ENCODE data around the gene CCDC12. TPM values are rescaled to one million over a fixed set of nuclear protein-coding genes. Genes with fewer than 3 reads are reported as not detected.

Gene CCDC12
- total RNA-seq, 1 experiment from 2014 or later = 46.5 TPM

DNA sequence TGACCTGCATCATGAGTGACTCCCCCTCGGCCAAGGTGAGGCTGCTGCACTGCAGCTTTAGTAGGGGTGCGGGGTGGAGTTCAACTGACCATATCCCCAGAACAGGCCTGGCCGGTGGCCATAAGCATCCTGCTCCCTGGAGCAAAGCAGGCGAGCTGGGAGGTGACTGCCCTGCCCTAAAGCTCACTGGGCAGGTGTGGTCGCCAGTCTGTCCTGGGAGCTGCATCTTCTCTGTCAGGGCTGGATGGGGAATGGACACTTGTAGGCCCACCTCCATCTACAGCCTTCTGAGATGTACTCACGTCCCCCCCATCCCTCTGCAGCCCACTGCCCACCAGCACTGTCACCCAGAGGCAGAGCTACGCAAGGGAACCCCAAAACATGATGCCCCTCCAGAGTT lies 17.4 kb upstream of the CCDC12 start:
- no peak for ATAC-seq
- TF ChIP-seq ATF3 (IDR thresholded peaks at IDR 0.05) (no peak), SP1 (IDR thresholded peaks at IDR 0.05; ENCODE audit: low read depth) (no peak), REST (IDR thresholded peaks at IDR 0.05; ENCODE audit: low read depth) (no peak), SIN3A (IDR thresholded peaks at IDR 0.05; ENCODE audit: low read depth) (no peak), ZFX (IDR thresholded peaks at IDR 0.05) (no peak), FOSL1 (IDR thresholded peaks at IDR 0.05; ENCODE audit: low read depth) (no peak), EGR1 (IDR thresholded peaks at IDR 0.05; ENCODE audit: low read depth) (no peak), SRF (IDR thresholded peaks at IDR 0.05; ENCODE audit: low read depth) (no peak), JUND (IDR thresholded peaks at IDR 0.05) (no peak), EZH2 (IDR thresholded peaks at IDR 0.05) (no peak), MAX (IDR thresholded peaks at IDR 0.05) (no peak), ZNF274 (IDR thresholded peaks at IDR 0.05; ENCODE audit: low read depth, low read length) (no peak), POLR2A (IDR thresholded peaks at IDR 0.05; ENCODE audit: borderline replicate concordance, extremely low read depth, insufficient read depth, insufficient read length) (no peak)
- TF ChIP-seq, protein P1, sequence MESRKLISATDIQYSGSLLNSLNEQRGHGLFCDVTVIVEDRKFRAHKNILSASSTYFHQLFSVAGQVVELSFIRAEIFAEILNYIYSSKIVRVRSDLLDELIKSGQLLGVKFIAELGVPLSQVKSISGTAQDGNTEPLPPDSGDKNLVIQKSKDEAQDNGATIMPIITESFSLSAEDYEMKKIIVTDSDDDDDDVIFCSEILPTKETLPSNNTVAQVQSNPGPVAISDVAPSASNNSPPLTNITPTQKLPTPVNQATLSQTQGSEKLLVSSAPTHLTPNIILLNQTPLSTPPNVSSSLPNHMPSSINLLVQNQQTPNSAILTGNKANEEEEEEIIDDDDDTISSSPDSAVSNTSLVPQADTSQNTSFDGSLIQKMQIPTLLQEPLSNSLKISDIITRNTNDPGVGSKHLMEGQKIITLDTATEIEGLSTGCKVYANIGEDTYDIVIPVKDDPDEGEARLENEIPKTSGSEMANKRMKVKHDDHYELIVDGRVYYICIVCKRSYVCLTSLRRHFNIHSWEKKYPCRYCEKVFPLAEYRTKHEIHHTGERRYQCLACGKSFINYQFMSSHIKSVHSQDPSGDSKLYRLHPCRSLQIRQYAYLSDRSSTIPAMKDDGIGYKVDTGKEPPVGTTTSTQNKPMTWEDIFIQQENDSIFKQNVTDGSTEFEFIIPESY (IDR thresholded peaks at IDR 0.05; ENCODE audit: extremely low read depth, insufficient replicate concordance, low read length) = no peak
- Histone ChIP-seq H3K36me3 (ENCODE audit: control insufficient read depth in 1 of 2, insufficient read depth in 2 of 2, low read length in 2 of 2) (peaks cover 0 to 10% of the 10 kb centered on the region in 2 experiments; a peak in 2 of 4 replicates), H4K20me1 (ENCODE audit: insufficient read depth) (no peaks in the 10 kb centered on the region), H2AFZ (ENCODE audit: low read depth, low read length, poor library complexity, severe bottlenecking) (no peak overlapping the region), H3K4me1 (ENCODE audit: control insufficient read depth in 1 of 2, insufficient read depth in 2 of 2, low read length in 2 of 2) (peaks cover 0 to 6% of the 10 kb centered on the region in 2 experiments; a peak in 1 of 4 replicates), H3K9me3 (ENCODE audit: control insufficient read depth in 1 of 2, insufficient read depth in 1 of 2, low read depth in 1 of 2, low read length in 2 of 2) (no peaks in the 10 kb centered on the region), H3K79me2 (ENCODE audit: insufficient read depth, low read length) (no peaks in the 10 kb centered on the region), H3K27me3 (ENCODE audit: insufficient read depth, low read length) (no peaks in the 10 kb centered on the region), H3K9me2 (ENCODE audit: insufficient read depth) (no peaks in the 10 kb centered on the region), H3K4me3 (replicated peaks in 1 of 2; ENCODE audit: low read depth in 1 of 2, low read length in 2 of 2) (no peak overlapping the region), H3K27ac (ENCODE audit: low read depth, low read length) (no peak overlapping the region), H3K4me2 (ENCODE audit: low read length) (no peak overlapping the region), H3K9ac (ENCODE audit: low read length) (no peak overlapping the region)
- no peak for DNase-seq (ENCODE audit: low read depth, low spot score)
- BruUV-seq (replicated peaks) = no TSS peak
- ChIA-PET RAD21 (ENCODE audit: low non-redundant PET in 1 of 2, low total read pairs in 2 of 2, uncharacterized antibody in 2 of 2, unreplicated experiment in 2 of 2) (no interaction called here), CTCF (no interaction called here), POLR2A (no interaction called here)
- intact Hi-C loops (cut with micrococcal nuclease) = no loop called here
